KMS-11 (cell line): Measurements from ENCODE around the gene CXCL14.

ENCODE experiments used
- H2AFZ ChIP-seq: fragments of 200-600 bp; sonication (generic); 2 replicates; pipeline ENCODE4 v1.6.1; 2016; ENCODE audit warnings: antibody characterized with exemption, mixed run types, low read depth
- H3K27ac ChIP-seq: fragments of 200-600 bp; sonication (generic); 2 replicates; pipeline ENCODE4 v1.6.1; 2016; ENCODE audit warnings: mild to moderate bottlenecking, mixed run types
- H3K27me3 ChIP-seq: fragments of 200-600 bp; sonication (generic); 2 replicates; pipeline ENCODE4 v1.6.1; 2017; ENCODE audit warnings: mild to moderate bottlenecking, low read depth, mixed run types, moderate library complexity; ENCODE audit not compliant: insufficient read depth
- H3K36me3 ChIP-seq: fragments of 200-600 bp; sonication (generic); 2 replicates; pipeline ENCODE4 v1.6.1; 2017; ENCODE audit warnings: mild to moderate bottlenecking, mixed run types; ENCODE audit not compliant: insufficient read depth
- H3K4me1 ChIP-seq: fragments of 200-600 bp; sonication (generic); 2 replicates; pipeline ENCODE4 v1.6.1; 2016; ENCODE audit warnings: mild to moderate bottlenecking, low read depth, mixed run types; ENCODE audit not compliant: poor library complexity, severe bottlenecking
- H3K4me2 ChIP-seq: fragments of 200-600 bp; sonication (generic); 2 replicates; pipeline ENCODE4 v1.7.0; 2016; ENCODE audit warnings: mild to moderate bottlenecking, mixed run types
- H3K4me3 ChIP-seq: fragments of 200-600 bp; sonication (generic); IDR thresholded peaks from 2 replicates; pipeline ENCODE4 v1.6.1; 2017; ENCODE audit warnings: low read depth, low read length, mixed read lengths; ENCODE audit not compliant: insufficient read depth
- H3K79me2 ChIP-seq: fragments of 200-600 bp; sonication (generic); 2 replicates; pipeline ENCODE4 v1.6.1; 2016; ENCODE audit warnings: low read depth, mixed run types; ENCODE audit not compliant: insufficient read depth
- H3K9ac ChIP-seq: fragments of 200-600 bp; sonication (generic); 2 replicates; pipeline ENCODE4 v1.6.1; 2016; ENCODE audit warnings: mild to moderate bottlenecking, mixed run types
- H4K20me1 ChIP-seq: fragments of 200-600 bp; sonication (generic); 2 replicates; pipeline ENCODE4 v1.6.1; 2016; ENCODE audit warnings: mild to moderate bottlenecking, mixed run types; ENCODE audit not compliant: insufficient read depth
- TF ChIP-seq, protein P1 (sequence below): fragments of 200-600 bp; sonication (generic); conservative IDR thresholded peaks from 2 replicates; pipeline ENCODE4 v1.6.1; 2017; ENCODE audit warnings: low read depth, mild to moderate bottlenecking, antibody characterized with exemption, low read length, moderate library complexity, mixed read lengths

Gene CXCL14

DNA sequence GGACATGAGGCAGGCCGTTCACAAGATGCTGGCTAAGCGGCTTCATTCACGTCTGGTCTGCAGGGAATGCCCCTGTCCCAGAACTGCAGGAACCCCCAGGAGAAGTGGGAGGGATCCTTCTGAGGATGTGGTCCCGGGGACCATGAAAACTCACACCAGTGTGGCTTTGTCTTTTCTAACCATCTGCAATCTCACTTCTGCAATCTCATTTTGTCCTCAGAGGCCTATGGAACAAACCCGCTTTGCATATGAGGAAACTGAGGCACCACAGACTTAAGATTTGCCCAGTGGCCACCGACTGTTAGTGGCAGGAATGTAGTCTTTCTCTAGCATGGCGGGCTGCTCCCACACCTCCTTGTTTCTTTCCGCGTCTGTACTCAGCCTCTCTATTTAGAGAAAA lies 6.9 kb downstream of the CXCL14 start:
- TF ChIP-seq, protein P1, sequence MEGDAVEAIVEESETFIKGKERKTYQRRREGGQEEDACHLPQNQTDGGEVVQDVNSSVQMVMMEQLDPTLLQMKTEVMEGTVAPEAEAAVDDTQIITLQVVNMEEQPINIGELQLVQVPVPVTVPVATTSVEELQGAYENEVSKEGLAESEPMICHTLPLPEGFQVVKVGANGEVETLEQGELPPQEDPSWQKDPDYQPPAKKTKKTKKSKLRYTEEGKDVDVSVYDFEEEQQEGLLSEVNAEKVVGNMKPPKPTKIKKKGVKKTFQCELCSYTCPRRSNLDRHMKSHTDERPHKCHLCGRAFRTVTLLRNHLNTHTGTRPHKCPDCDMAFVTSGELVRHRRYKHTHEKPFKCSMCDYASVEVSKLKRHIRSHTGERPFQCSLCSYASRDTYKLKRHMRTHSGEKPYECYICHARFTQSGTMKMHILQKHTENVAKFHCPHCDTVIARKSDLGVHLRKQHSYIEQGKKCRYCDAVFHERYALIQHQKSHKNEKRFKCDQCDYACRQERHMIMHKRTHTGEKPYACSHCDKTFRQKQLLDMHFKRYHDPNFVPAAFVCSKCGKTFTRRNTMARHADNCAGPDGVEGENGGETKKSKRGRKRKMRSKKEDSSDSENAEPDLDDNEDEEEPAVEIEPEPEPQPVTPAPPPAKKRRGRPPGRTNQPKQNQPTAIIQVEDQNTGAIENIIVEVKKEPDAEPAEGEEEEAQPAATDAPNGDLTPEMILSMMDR = no peak
- Histone ChIP-seq H3K36me3 (no peaks in the 10 kb centered on the region), H4K20me1 (no peaks in the 10 kb centered on the region), H3K79me2 (no peaks in the 10 kb centered on the region), H2AFZ (no peak overlapping the region), H3K27ac (no peak overlapping the region), H3K4me1 (peaks cover 2% of the 10 kb centered on the region), H3K9ac (no peak overlapping the region), H3K27me3 (no peaks in the 10 kb centered on the region), H3K4me2 (no peak overlapping the region), H3K4me3 (no peak overlapping the region)

GRCh38 chr5:135571066-135571609 lies 7.7 kb downstream of the CXCL14 start:
- Histone ChIP-seq H3K27me3 (no peaks in the 10 kb centered on the region), H3K4me3 (no peak overlapping the region)
- TF ChIP-seq, protein P1 = no peak

DNA sequence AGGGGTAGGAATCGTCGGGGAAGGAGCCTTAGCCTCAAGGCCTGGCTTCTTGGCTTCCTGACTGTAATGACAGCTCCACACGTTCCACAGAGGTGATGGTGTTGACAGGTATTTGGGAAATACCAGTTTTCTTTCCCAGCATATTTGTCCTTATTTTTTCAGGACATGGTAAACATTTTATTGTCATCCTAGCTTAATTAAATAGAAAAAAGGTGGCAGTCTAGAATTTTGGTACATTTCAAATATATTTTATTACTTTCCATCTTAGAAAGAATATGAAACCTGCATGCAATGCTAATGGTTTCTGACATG lies 8.4 kb downstream of the CXCL14 start:
- Histone ChIP-seq H3K27ac (no peak overlapping the region), H4K20me1 (no peaks in the 10 kb centered on the region), H3K27me3 (no peaks in the 10 kb centered on the region), H3K9ac (no peak overlapping the region), H3K4me1 (peaks cover 3% of the 10 kb centered on the region), H2AFZ (no peak overlapping the region), H3K36me3 (no peaks in the 10 kb centered on the region), H3K4me2 (no peak overlapping the region), H3K79me2 (no peaks in the 10 kb centered on the region), H3K4me3 (no peak overlapping the region)
- TF ChIP-seq, protein P1 = 0 out of 2 replicates have a peak, but pooled peaks have one; percentile 13

More at GRCh38 chr5:135571066-135571609, 7.7 kb downstream of the CXCL14 start:
- no peaks in the 10 kb centered on the region for H3K36me3 ChIP-seq
- H3K4me1 ChIP-seq = peaks cover 3% of the 10 kb centered on the region
- no peaks in the 10 kb centered on the region for H3K79me2 ChIP-seq
- no peak overlapping the region for H2AFZ ChIP-seq
- H4K20me1 ChIP-seq = no peaks in the 10 kb centered on the region
- no peak overlapping the region for H3K9ac ChIP-seq
- no peak overlapping the region for H3K4me2 ChIP-seq
- no peak overlapping the region for H3K27ac ChIP-seq

- TF ChIP-seq, protein P1 = peak; percentile 50; the same call in 1 of the 2 replicates
- no peak overlapping the region for H2AFZ ChIP-seq
- no peaks in the 10 kb centered on the region for H3K27me3 ChIP-seq
- H3K4me3 ChIP-seq = no peak overlapping the region
- H3K4me2 ChIP-seq = no peak overlapping the region
- H3K4me1 ChIP-seq = peaks cover 3% of the 10 kb centered on the region
- no peaks in the 10 kb centered on the region for H4K20me1 ChIP-seq
- no peaks in the 10 kb centered on the region for H3K79me2 ChIP-seq
- H3K9ac ChIP-seq = no peak overlapping the region
- no peaks in the 10 kb centered on the region for H3K36me3 ChIP-seq
- H3K27ac ChIP-seq = no peak overlapping the region
These were observed 8.9 kb downstream of the CXCL14 start for GRCh38 chr5:135569755-135570452.
